IMR-90 (cell line): ENCODE measurements around the gene FOXN3. TPM values are rescaled to one million over a fixed set of nuclear protein-coding genes. Genes with fewer than 3 reads are reported as not detected.

Experiments used
- ATAC-seq: fragments of 200-7000 bp; cut with Tn5 transposase; 2 replicates; pipeline ENCODE4 v1.9.1; 2020; ENCODE audit warnings: low read depth, mild to moderate bottlenecking, moderate library complexity
- BruUV-seq: library from RNA; stranded (reverse); fragments of 400-500 nt; replicated peaks from 2 replicates; lab custom pipeline; 2021; lab: Mats Ljungman, UMichigan
- CTCF ChIA-PET: fragments of 300-600 bp; formaldehyde crosslinking; extraction: SDS; loops from one replicate; lab custom pipeline; 2021; ENCODE audit warnings: antibody characterized with exemption; lab: Yijun Ruan, JAX
- POLR2A ChIA-PET: fragments of 300-600 bp; sonication (Branson Sonifier 250); formaldehyde crosslinking; loops from one replicate; lab custom pipeline; 2022; ENCODE audit warnings: antibody characterized with exemption; ENCODE audit not compliant: unreplicated experiment; lab: Charles Lee
- DNase-seq: peaks from one replicate; pipeline ENCODE4 v3.0.0; 2013
- H2AFZ ChIP-seq: replicated peaks from 2 replicates; pipeline ENCODE3; 2013; ENCODE audit warnings: low read length, mild to moderate bottlenecking; ENCODE audit not compliant: poor library complexity
- H2AK5ac ChIP-seq: 2 replicates; pipeline ENCODE4 v1.6.1; 2013; ENCODE audit warnings: low read depth, low read length, inconsistent platforms
- H2AK9ac ChIP-seq: replicated peaks from 2 replicates; pipeline ENCODE3; 2013; ENCODE audit warnings: mild to moderate bottlenecking, low read depth, low read length, moderate library complexity; ENCODE audit not compliant: poor library complexity
- H2BK120ac ChIP-seq: 2 replicates; pipeline ENCODE4 v1.6.1; 2013; ENCODE audit warnings: low read depth, low read length, inconsistent platforms
- H2BK15ac ChIP-seq: 3 replicates; pipeline ENCODE4 v1.6.1; 2013; ENCODE audit warnings: low read depth, low read length, inconsistent platforms
- H2BK20ac ChIP-seq: 2 replicates; pipeline ENCODE4 v1.6.1; 2013; ENCODE audit warnings: low read depth, mild to moderate bottlenecking, inconsistent platforms, low read length, moderate library complexity
- H2BK5ac ChIP-seq: 2 replicates; pipeline ENCODE4 v1.6.1; 2013; ENCODE audit warnings: mild to moderate bottlenecking, low read depth, low read length, inconsistent platforms; ENCODE audit not compliant: poor library complexity, severe bottlenecking
- H3K14ac ChIP-seq: replicated peaks from 2 replicates; pipeline ENCODE4 v1.6.1; 2013; ENCODE audit warnings: low read depth, low read length, inconsistent platforms
- H3K18ac ChIP-seq: 2 replicates; pipeline ENCODE4 v1.6.1; 2013; ENCODE audit warnings: low read depth, low read length, control low read depth
- H3K23ac ChIP-seq: 2 replicates; pipeline ENCODE4 v1.6.1; 2013; ENCODE audit warnings: low read depth, low read length, inconsistent platforms
- H3K27ac ChIP-seq: 2 replicates; pipeline ENCODE4 v1.5.1; 2013; ENCODE audit warnings: mild to moderate bottlenecking, control low read depth, low read length; ENCODE audit not compliant: insufficient read depth
- H3K27me3 ChIP-seq: 2 replicates; pipeline ENCODE4 v1.6.1; 2013; ENCODE audit warnings: low read length; ENCODE audit not compliant: control insufficient read depth, insufficient read depth
- H3K36me3 ChIP-seq: 2 replicates; pipeline ENCODE4 v1.6.1; 2013; ENCODE audit warnings: low read length, mixed read lengths; ENCODE audit not compliant: control insufficient read depth, insufficient read depth
- H3K4ac ChIP-seq: 2 replicates; pipeline ENCODE4 v1.6.1; 2013; ENCODE audit warnings: low read depth, low read length, inconsistent platforms
- H3K4me1 ChIP-seq: 2 replicates; pipeline ENCODE4 v1.6.1; 2013; ENCODE audit warnings: low read length, mixed read lengths; ENCODE audit not compliant: control insufficient read depth, insufficient read depth
- H3K4me2 ChIP-seq: 2 replicates; pipeline ENCODE4 v1.6.1; 2013; ENCODE audit warnings: low read depth, mild to moderate bottlenecking, control low read depth, low read length, moderate library complexity
- H3K4me3 ChIP-seq: 2 replicates; pipeline ENCODE4 v1.5.1; 2013; ENCODE audit warnings: low read depth, mild to moderate bottlenecking, control low read depth, low read length, moderate library complexity; ENCODE audit not compliant: insufficient read depth
- H3K56ac ChIP-seq: 2 replicates; pipeline ENCODE4 v1.6.1; 2013; ENCODE audit warnings: low read length, inconsistent platforms; ENCODE audit not compliant: insufficient read depth; ENCODE audit errors: extremely low read depth
- H3K79me1 ChIP-seq, 2 experiments: 2 replicates each; pipeline ENCODE4 v1.6.1; 2013; ENCODE audit warnings: low read length in 2 of 2, inconsistent platforms in 1 of 2, low read depth in 1 of 2
- H3K9ac ChIP-seq: 2 replicates; pipeline ENCODE4 v1.6.1; 2013; ENCODE audit warnings: low read depth, low read length, control low read depth
- H3K9me1 ChIP-seq: 2 replicates; pipeline ENCODE4 v1.6.1; 2013; ENCODE audit warnings: low read length, inconsistent platforms; ENCODE audit not compliant: insufficient read depth
- H3K9me3 ChIP-seq: 2 replicates; pipeline ENCODE4 v1.6.1; 2013; ENCODE audit warnings: low read length; ENCODE audit not compliant: control insufficient read depth, insufficient read depth
- H4K20me1 ChIP-seq: 2 replicates; pipeline ENCODE4 v1.6.1; 2013; ENCODE audit warnings: low read length, inconsistent platforms; ENCODE audit not compliant: insufficient read depth
- H4K5ac ChIP-seq: 2 replicates; pipeline ENCODE4 v1.6.1; 2013; ENCODE audit warnings: mild to moderate bottlenecking, low read depth, low read length, control low read depth
- H4K8ac ChIP-seq, 2 experiments: 2 replicates each; pipeline ENCODE4 v1.6.1; 2013; ENCODE audit warnings: low read depth in 2 of 2, low read length in 2 of 2, control low read depth in 1 of 2, inconsistent platforms in 1 of 2
- H4K91ac ChIP-seq: 2 replicates; pipeline ENCODE4 v1.6.1; 2013; ENCODE audit warnings: low read depth, low read length, inconsistent platforms; ENCODE audit not compliant: insufficient read depth
- BHLHE40 ChIP-seq: fragments of 150-350 bp; IDR thresholded peaks from 2 replicates; pipeline ENCODE4 v1.6.1; 2016; ENCODE audit warnings: mild to moderate bottlenecking, low read depth, low read length
- CEBPB ChIP-seq: IDR thresholded peaks from 2 replicates; pipeline ENCODE4 v1.6.1; 2012; ENCODE audit warnings: low read depth, low read length, improper control_type of control experiment
- CHD1 ChIP-seq: IDR thresholded peaks from 2 replicates; pipeline ENCODE4 v1.6.1; 2012; ENCODE audit warnings: low read depth, low read length, improper control_type of control experiment
- CTCF ChIP-seq: conservative IDR thresholded peaks from 2 replicates; pipeline ENCODE4 v1.5.1; 2012; ENCODE audit warnings: mild to moderate bottlenecking, low read depth, low read length, improper control_type of control experiment
- FOS ChIP-seq: fragments of 150-350 bp; IDR thresholded peaks from 2 replicates; pipeline ENCODE4 v1.6.1; 2016; ENCODE audit warnings: low read depth, low read length
- MAFK ChIP-seq: IDR thresholded peaks from 2 replicates; pipeline ENCODE4 v1.6.1; 2012; ENCODE audit warnings: low read depth, low read length, improper control_type of control experiment
- MAZ ChIP-seq: IDR thresholded peaks from 2 replicates; pipeline ENCODE4 v1.6.1; 2012; ENCODE audit warnings: low read depth, mild to moderate bottlenecking, low read length, improper control_type of control experiment, moderate library complexity, borderline replicate concordance
- MXI1 ChIP-seq: IDR thresholded peaks from 2 replicates; pipeline ENCODE4 v1.6.1; 2012; ENCODE audit warnings: low read depth, mild to moderate bottlenecking, low read length, moderate library complexity, borderline replicate concordance
- NFE2L2 ChIP-seq: fragments of 150-350 bp; IDR thresholded peaks from 2 replicates; pipeline ENCODE4 v1.6.1; 2016; ENCODE audit warnings: low read depth, mild to moderate bottlenecking, low read length
- POLR2A ChIP-seq: IDR thresholded peaks from 2 replicates; pipeline ENCODE4 v1.6.1; 2012; ENCODE audit warnings: mild to moderate bottlenecking, low read depth, low read length
- RAD21 ChIP-seq: IDR thresholded peaks from 2 replicates; pipeline ENCODE4 v1.6.1; 2012; ENCODE audit warnings: low read length, improper control_type of control experiment
- SMC3 ChIP-seq: fragments of 150-350 bp; IDR thresholded peaks from 2 replicates; pipeline ENCODE4 v1.6.1; 2016; ENCODE audit warnings: low read depth, mild to moderate bottlenecking, antibody characterized with exemption, low read length, moderate library complexity
- USF2 ChIP-seq: fragments of 150-350 bp; IDR thresholded peaks from 2 replicates; pipeline ENCODE4 v1.6.1; 2017; ENCODE audit warnings: mild to moderate bottlenecking, antibody characterized with exemption, low read length, low read depth
- WGBS, 2 experiments: methylation state at CpG; one replicate each; pipeline versions ENCODE4 v1.1.5 to v1.1.7; 2013; ENCODE audit warnings: missing lambda C conversion rate in 2 of 2; ENCODE audit not compliant: insufficient read length in 1 of 2; ENCODE audit errors: extremely low coverage in 2 of 2; 5-methylcytosine and 5-hydroxymethylcytosine counted together
- dilution Hi-C: fragments of 300-500 bp; cut with HindIII; formaldehyde crosslinking; loops from one replicate; pipeline ENCODE4 v1.14.3; 2018; ENCODE audit warnings: low sequenced_read_pairs; ENCODE audit not compliant: unreplicated experiment
- in situ Hi-C: fragments of 300-500 bp; cut with MboI; formaldehyde crosslinking; loops from 3 replicates; pipeline ENCODE4 v1.14.3; 2019; ENCODE audit warnings: low sequenced_read_pairs, inconsistent platforms, mixed read lengths
- intact Hi-C: fragments of 100-400 bp; cut with micrococcal nuclease; formaldehyde crosslinking; loops from 2 replicates; pipeline ENCODE4 v1.10.0; 2022
- polyA plus RNA-seq, 3 experiments: library from polyadenylated mRNA; depleted of rRNA; stranded (reverse); fragments of >200 nt; gene quantifications; 2 replicates each; pipeline ENCODE4 v1.2.3, GENCODE V29; 2012; ENCODE audit warnings: low replicate concordance in 1 of 3
- total RNA-seq: library from RNA; depleted of rRNA; stranded (reverse); fragments of >200 nt; gene quantifications from 2 replicates; pipeline ENCODE4 v1.2.3, GENCODE V29; 2012
- TF ChIP-seq, protein P1 (sequence below): fragments of 150-350 bp; IDR thresholded peaks from 2 replicates; pipeline ENCODE4 v1.6.1; 2016; ENCODE audit warnings: low read depth, mild to moderate bottlenecking, low read length, moderate library complexity, borderline replicate concordance

Gene FOXN3
- total and polyA plus RNA-seq, 2 of the 4 experiments (the other 2 are of a cell fraction) = 22.6 to 33.7 TPM

- no peak overlapping the region for H3K4me2 ChIP-seq
- no peak overlapping the region for H3K9ac ChIP-seq
- peaks cover 21% of the 10 kb centered on the region for H3K9me1 ChIP-seq
- no peak overlapping the region for H2BK120ac ChIP-seq
- CTCF ChIA-PET = no interaction called here
- H2BK5ac ChIP-seq = no peak overlapping the region
- POLR2A ChIA-PET = no interaction called here
- no peak overlapping the region for H4K91ac ChIP-seq
- in situ Hi-C loops (no loop called here), intact Hi-C loops (no loop called here), dilution Hi-C loops (no loop called here)
- H3K36me3 ChIP-seq = peaks cover 4% of the 10 kb centered on the region
- no peak for ATAC-seq
- peaks cover 5% of the 10 kb centered on the region for H3K4me1 ChIP-seq
- WGBS, 2 experiments = 100% methylated on average over 2 of the region's 8 CpGs; no CpG with 5 or more reads in 1 of the 2 experiments
- H3K4ac ChIP-seq = no peak overlapping the region
- H2AK5ac ChIP-seq = no peak overlapping the region
- no peak overlapping the region for H3K18ac ChIP-seq
- H4K20me1 ChIP-seq = peaks cover 45% of the 10 kb centered on the region
- TF ChIP-seq CEBPB (no peak), USF2 (no peak), MAFK (no peak), NFE2L2 (no peak), CHD1 (no peak), SMC3 (no peak), RAD21 (no peak), MXI1 (no peak), POLR2A (no peak), CTCF (no peak), MAZ (no peak), FOS (no peak), BHLHE40 (no peak)
- TF ChIP-seq, protein P1, sequence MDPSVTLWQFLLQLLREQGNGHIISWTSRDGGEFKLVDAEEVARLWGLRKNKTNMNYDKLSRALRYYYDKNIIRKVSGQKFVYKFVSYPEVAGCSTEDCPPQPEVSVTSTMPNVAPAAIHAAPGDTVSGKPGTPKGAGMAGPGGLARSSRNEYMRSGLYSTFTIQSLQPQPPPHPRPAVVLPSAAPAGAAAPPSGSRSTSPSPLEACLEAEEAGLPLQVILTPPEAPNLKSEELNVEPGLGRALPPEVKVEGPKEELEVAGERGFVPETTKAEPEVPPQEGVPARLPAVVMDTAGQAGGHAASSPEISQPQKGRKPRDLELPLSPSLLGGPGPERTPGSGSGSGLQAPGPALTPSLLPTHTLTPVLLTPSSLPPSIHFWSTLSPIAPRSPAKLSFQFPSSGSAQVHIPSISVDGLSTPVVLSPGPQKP = no peak
- H4K8ac ChIP-seq = no peak overlapping the region
- no peaks in the 10 kb centered on the region for H3K27me3 ChIP-seq
- no peak for DNase-seq
- H3K4me3 ChIP-seq = no peak overlapping the region
- no peak overlapping the region for H2AK9ac ChIP-seq
- no peak overlapping the region for H4K5ac ChIP-seq
- H3K9me3 ChIP-seq = no peaks in the 10 kb centered on the region
- H2AFZ ChIP-seq = no peak overlapping the region
- no peak overlapping the region for H2BK20ac ChIP-seq
- H2BK15ac ChIP-seq = no peak overlapping the region
- H3K14ac ChIP-seq = no peak overlapping the region
- peaks cover 20 to 73% of the 10 kb centered on the region in 2 experiments for H3K79me1 ChIP-seq
- H3K56ac ChIP-seq = no peak overlapping the region
- H3K23ac ChIP-seq = no peak overlapping the region
- BruUV-seq = no TSS peak
- H3K27ac ChIP-seq = no peak overlapping the region
Observed at GRCh38 chr14:89227496-89227836, 189.6 kb downstream of the FOXN3 start.
